Measurements from ENCODE around the gene HDAC4. TPM values are rescaled to one million over a fixed set of nuclear protein-coding genes. Genes with fewer than 3 reads are reported as not detected.
"Not testable (repeated sequence)": the region's sequence is repeated elsewhere in the genome, so short reads cannot be mapped to it uniquely, and the experiment has no call there.

Gene HDAC4
- total RNA-seq, result 33.9 TPM

DNA sequence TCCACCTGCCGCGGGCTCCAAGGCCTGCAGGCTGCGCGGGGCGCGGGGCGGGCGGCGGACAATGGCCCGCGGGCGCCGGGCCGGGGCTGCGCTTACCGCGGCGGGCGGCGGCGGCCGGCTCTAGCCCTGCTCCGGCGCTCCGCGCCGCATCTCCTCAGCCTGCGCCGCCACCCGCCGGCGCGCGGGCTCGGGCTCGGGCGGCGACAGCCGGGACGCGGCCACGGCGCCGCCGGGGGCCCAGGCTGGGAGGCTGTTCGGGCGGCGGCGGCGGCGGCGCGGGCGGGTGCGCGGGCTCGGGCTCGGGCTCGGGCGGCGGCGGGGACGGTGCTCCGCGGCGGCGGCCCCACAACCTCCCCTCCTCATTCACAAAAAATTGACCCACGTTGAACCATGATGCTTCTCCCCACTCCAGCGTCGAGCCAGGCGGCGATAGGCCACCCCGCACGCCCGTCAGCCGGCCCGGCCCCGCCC lies at the start of gene HDAC4:
HDAC4 (minus strand) TSS at position 425 of the 471 bp plus-strand sequence. CDS start 48,321 bp downstream, outside the sequence.
- ATAC-seq, result no peak

- not testable (repeated sequence) for ATAC-seq
These were observed 48.6 kb upstream of the HDAC4 start for GRCh38 chr2:239449468-239449867.

DNA sequence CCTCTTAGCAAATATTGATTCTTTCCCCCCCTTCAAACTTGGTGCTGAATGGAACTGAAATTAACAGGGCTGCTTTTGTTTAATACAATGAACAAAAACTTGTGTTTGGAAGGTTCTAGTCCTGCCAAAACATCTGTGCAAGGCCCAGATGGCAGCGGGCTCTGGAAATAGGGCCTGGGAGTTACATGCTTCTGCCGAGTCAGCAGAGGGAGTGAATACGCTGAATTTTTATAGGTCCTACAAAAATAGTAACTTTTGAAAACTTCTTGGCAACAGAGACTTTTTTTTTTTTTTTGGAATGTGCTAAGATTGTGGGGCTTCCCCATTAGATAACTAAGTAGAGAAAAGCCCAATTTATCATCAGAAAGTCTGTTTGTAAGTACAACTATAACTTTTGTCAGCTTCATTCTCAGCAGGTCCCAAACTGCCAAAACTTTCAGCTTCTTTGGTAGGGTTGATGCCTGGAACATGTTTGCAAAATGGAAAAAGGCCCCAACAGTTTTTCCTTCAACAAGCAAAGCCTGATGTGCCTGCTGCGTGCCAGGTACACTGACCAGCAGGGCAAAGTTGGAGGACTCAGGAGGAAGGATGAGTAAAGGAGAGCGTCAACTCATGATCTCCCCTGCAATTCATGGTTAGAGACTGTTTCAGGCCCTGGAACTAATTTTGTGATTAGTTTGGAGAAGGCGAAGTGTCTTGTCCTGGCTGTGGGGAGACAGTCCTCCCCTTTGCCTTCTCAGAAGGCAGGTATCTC lies 45.1 kb upstream of the HDAC4 start:
- no peak for ATAC-seq

- ATAC-seq, result peak; percentile 79
These were observed 44.1 kb upstream of the HDAC4 start for GRCh38 chr2:239444626-239445577.

DNA sequence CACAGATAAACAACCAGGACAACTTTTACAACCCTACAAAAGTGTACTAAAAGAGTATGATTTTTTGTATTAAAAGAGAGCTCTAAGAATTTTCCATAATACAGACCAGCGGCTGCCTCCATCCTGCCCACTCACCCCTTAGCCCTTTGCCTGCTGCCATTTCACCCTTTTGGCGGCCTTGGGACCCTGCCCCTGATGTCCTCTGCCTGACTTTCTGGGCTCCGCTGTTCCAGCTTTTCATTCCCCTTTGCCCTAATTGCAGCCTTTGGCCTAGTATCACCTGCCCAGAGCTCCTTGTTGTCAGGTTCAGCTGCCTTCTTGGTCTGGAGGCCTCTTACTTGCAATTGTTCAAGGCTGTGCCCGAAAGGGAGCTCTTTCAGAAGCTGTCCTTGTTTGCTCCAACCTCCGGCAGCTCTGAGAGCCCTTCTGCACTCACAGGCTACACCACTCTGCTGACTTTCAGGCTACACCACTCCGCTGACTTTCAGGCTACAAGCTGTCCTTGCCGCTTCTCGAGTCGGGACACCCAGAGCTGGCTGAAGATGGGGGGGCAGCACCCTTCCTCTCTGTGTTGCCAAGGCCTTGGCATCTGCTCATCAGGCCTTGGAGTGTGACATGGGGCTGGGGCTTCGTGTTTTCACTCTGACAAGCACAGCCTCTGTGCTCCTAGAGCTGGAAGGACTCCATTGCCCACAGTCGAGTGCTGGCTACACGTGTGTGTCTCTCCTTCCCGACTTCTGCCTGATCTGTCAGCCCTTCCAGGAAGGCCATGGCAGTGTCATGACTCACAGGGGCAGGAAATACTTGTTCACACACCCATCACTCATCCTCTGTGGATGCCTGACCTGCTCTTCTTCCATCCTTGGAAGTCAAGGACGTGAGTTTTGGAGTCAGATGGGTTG lies 43.1 kb upstream of the HDAC4 start:
- ATAC-seq, result peak; percentile 94

- no peak for ATAC-seq
These were observed 42.3 kb upstream of the HDAC4 start for GRCh38 chr2:239443102-239443620.

DNA sequence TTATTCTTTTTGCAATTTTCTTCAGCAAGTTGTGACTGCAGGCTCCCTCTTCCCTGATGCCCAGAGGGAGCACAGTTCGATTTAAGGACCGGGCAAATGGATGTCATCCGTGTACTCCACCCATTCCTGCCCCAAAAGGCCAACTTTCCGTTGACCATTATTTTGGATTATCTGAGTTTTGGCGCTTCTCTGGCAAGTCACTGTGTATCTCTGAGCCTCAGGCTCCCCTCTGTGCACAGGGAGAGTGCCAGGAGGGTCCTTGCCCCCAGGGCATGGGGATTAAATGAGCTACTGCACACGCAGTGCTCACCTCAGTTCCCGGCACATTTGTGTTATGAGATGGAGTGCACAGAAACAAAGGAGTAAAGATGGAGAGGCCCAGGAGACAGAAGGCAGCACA lies 41.4 kb upstream of the HDAC4 start:
- no peak for ATAC-seq

DNA sequence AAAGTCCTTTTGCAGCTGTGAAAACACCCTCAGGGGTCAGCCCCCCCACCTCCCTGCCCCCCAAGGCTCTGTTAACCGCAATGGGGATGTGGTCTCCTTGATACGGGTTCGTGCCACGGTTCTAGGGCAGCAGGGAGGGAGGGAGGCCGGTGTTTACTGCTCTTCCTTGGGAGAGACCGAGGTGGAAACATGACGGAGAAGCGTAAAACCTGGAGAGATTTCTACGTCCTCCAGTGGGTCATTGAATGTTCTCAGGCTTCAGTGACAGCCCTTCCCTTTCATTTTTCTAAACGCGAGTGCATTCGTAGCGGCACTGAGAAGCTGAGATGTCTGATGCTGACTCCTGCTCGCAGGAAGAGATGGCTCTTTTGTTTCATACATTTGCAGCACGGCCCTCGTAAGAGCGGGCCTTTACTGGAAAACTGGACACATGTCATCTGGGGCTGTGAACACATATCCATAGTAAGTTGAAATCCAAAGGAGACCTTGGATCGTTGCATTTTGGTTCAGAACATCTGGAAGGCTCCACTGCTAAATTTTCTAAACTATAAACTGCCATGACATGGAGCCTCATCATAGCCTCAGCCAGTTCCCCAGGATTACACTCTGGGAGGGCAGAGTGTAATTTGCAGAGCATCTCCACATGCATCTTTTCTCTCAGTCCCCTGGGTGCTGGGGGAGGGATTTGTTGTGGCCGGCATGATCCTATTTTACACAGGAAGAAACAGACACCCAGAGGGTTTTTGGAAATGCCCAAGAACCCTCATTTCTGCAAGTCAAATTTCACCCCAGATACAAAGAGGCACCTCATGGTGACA lies 40.6 kb upstream of the HDAC4 start:
- no peak for ATAC-seq

DNA sequence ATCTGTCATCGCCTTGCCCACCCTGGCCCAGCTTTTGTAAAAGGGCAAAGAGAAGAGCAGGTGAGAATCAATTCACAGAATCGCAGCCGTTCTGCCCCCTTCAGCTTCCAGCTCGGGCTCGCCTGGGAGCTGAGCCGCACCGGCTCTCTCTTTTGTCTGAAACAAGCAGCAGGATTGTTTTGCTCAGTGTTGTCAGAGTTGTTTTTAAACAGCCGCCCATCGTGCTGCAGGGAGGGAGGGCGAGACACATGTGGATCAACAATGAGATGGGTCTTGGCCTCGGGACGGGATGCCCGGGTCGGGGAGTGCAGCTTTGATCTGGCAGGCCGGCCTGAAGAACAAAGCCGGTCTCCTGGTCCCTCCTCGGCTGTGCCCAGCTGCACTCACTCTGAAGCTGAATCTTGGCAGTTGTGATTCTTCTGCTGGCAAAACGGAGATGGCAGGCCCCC lies 39.7 kb upstream of the HDAC4 start:
- no peak for ATAC-seq

- no peak for ATAC-seq
These were observed 39.0 kb upstream of the HDAC4 start for GRCh38 chr2:239439754-239440315.

- ATAC-seq, result no peak
These were observed 38.4 kb upstream of the HDAC4 start for GRCh38 chr2:239438995-239439753.

DNA sequence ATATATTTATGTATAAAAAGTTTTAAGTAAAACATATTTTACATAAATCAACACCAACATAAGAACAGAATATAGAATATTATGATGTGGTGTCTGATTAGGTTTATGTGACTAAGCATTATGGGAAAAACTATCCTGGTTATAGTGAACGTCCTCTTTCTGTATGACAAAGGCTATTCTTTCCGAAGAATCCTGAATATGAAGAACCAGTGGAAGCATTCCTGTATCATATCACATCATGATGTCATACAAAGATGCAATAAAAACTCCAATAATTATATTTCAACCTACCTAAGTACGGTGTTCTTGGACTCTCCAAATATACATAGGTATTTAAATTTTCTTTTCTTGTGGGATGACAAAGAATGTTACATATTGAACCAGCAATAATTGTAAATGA lies 37.5 kb upstream of the HDAC4 start:
- no peak for ATAC-seq

GRCh38 chr2:239436669-239437335 lies 36.0 kb upstream of the HDAC4 start:
- no peak for ATAC-seq

DNA sequence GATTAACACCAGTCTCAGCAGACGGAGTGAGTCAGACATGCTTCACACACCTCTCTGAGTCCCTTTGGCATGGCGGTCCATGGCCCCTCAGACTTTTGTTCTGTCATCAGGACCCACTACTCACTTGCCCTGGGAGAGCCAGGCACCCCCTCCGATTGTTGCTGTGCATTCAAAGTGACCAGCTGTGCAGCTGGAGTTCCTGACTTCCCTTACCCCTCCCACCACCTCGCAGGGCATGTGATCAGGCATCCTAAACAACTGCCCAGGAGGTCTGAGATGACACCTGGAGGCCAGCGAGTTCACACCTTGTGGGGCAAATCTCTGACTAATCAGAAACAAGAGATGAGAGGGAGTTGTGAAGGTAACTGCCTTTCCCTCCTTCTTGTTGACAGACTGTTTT lies 35.3 kb upstream of the HDAC4 start:
- peak; percentile 16 for ATAC-seq

DNA sequence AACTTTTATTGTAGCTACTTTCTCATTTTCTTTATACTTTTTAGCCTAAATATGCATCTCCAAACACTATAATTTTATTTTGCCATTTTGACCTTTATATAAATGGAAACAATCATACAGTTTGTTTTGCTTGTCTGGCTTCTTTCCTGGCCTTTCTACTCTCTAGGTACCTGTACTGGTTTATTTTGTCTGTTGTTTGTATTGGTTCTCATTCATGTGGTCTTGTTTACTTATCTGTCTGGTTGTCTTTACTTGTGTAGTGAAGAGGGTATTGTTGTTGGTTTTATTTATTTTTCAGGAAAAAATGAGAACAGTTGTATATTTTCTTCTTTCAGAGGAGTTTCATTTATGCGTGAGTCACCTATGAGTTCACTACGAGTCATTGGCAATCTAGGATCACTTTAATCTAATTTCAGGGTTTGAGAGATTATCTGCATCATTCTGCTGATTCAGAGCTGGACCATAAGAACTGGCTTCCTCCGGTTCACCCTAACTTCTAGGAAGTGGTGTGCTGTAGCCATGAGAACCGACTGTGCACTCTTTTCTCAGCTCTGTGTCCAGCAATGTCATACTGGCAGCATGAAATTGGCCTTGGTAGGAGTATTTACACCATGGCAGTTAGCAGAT lies 33.1 kb upstream of the HDAC4 start:
- peak; percentile 94 for ATAC-seq

GRCh38 chr2:239432174-239432573 lies 31.4 kb upstream of the HDAC4 start:
- ATAC-seq, result no peak

DNA sequence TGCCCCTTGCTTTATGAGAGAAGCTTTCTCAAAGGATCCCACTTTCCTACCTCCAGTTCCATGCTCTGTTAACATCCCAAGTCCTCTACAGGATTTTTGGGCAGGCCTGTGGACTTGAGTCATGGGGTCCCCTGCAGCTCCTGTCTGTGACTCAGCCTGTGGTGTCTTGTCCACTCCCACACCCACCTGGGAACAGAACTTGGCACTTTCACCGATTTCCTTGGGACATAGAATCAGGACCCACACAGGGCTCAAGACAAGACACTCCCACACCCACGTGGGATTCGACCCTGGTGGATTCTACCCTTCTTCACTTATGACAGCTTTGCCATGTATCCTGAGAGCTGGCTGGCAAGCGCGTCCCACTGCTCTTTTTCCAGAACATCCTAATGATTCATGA lies 30.7 kb upstream of the HDAC4 start:
- ATAC-seq, result no peak

DNA sequence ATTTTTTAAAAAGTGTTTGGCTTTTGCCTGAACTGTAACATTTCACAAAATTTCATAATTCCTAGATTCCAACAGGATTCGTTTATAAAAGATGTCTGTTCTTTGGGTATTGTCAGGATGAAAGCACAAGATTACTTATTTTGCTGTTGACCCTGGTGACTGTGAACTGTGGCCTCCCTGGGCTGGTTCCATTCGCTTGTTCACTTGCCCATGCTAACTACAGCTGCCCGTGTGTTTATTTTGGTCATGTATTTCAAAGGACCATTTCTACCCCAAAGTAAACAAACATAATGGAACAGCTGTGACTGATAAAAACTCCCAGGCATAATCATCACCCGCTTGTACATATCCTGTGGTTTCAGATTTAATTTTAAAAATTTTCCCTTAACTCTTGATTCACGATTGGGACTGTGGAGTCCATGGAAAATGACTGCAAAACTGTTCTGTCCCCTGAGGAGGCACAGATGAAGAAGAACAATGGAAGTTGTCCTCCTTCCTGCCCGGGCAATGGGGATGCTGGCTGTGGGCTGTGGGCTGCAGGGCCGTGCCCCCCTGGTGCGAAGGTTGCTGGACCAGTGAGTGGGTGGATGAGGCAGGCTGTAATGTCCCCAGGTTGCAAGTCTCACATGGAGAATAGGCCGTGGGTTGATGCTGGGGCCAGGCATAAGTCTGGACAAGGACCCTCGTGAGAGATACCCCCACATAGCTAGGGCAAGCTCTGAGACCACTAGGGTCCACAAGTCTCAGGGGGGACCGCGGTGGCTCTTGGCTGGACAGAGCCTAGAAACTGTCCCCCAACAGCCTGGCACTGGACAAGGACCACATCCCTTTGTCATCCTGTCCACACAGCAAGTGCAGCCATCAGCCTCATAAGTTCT lies 28.9 kb upstream of the HDAC4 start:
- no peak for ATAC-seq
